Measurements from ENCODE around the gene APOL1. TPM values are rescaled to one million over a fixed set of nuclear protein-coding genes. Genes with fewer than 3 reads are reported as not detected.

APOL1 gene
- total RNA-seq, 1 experiment from 2014 or later, result 0.30 TPM

DNA sequence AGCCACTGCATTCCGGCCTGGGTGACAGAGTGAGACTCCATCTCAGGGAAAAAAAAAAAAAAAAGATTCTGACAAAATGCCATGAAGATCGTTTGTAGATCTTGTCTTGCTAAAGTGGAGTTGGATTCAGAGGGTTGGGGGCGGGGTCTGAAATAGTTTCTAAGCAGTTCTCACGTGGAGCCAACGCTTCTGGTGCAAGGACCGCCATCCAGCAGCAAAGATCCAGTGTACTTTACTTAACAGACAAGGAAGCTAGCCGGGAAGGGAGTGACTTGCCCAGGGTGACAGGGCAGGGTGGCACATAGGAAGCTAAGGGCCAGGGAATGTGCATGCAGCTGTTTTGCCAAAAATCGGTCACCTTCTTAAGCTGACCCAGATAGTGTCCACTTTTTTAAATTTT is 27.4 kb downstream of the APOL1 start:
- RAD21 ChIA-PET (ENCODE audit: low non-redundant PET in 1 of 2, low total read pairs in 2 of 2, uncharacterized antibody in 2 of 2, unreplicated experiment in 2 of 2), result interaction anchor here in 1 of 2 experiments (0.6 kb wide), 1 partner anchor 211 kb away, joined by 3 read pairs; no protein-coding TSS in a partner anchor
- Histone ChIP-seq H3K36me3 (ENCODE audit: control insufficient read depth in 1 of 2, insufficient read depth in 2 of 2, low read length in 2 of 2) (peaks cover 24 to 31% of the 10 kb centered on the region in 2 experiments; a peak in 3 of 4 replicates), H3K27ac (ENCODE audit: low read depth, low read length) (no peak overlapping the region), H4K20me1 (ENCODE audit: insufficient read depth) (no peaks in the 10 kb centered on the region), H3K9me2 (ENCODE audit: insufficient read depth) (no peaks in the 10 kb centered on the region), H2AFZ (ENCODE audit: low read depth, low read length, poor library complexity, severe bottlenecking) (no peak overlapping the region), H3K4me1 (ENCODE audit: control insufficient read depth in 1 of 2, insufficient read depth in 2 of 2, low read length in 2 of 2) (peaks cover 0 to 8% of the 10 kb centered on the region in 2 experiments; a peak in 2 of 4 replicates), H3K4me2 (ENCODE audit: low read length) (no peak overlapping the region), H3K79me2 (ENCODE audit: insufficient read depth, low read length) (no peaks in the 10 kb centered on the region), H3K4me3 (replicated peaks in 1 of 2; ENCODE audit: low read depth in 1 of 2, low read length in 2 of 2) (no peak overlapping the region), H3K9ac (ENCODE audit: low read length) (no peak overlapping the region), H3K27me3 (ENCODE audit: insufficient read depth, low read length) (no peaks in the 10 kb centered on the region), H3K9me3 (ENCODE audit: control insufficient read depth in 1 of 2, insufficient read depth in 1 of 2, low read depth in 1 of 2, low read length in 2 of 2) (no peaks in the 10 kb centered on the region)
- DNase-seq (ENCODE audit: low read depth, low spot score) (no peak), ATAC-seq (no peak)
- TF ChIP-seq EGR1 (IDR thresholded peaks at IDR 0.05; ENCODE audit: low read depth), result no peak
- TF ChIP-seq SP1 (IDR thresholded peaks at IDR 0.05; ENCODE audit: low read depth), result no peak
- no peak for TF ChIP-seq YY1 (IDR thresholded peaks at IDR 0.05; ENCODE audit: extremely low read depth, insufficient replicate concordance, low read depth, low read length)
- no peak for TF ChIP-seq EZH2 (IDR thresholded peaks at IDR 0.05)
- POLR2A ChIA-PET, result no interaction called here
- BruUV-seq (replicated peaks), result no TSS peak
- intact Hi-C loops (cut with micrococcal nuclease), result no loop called here
- CTCF ChIA-PET, result no interaction called here

DNA sequence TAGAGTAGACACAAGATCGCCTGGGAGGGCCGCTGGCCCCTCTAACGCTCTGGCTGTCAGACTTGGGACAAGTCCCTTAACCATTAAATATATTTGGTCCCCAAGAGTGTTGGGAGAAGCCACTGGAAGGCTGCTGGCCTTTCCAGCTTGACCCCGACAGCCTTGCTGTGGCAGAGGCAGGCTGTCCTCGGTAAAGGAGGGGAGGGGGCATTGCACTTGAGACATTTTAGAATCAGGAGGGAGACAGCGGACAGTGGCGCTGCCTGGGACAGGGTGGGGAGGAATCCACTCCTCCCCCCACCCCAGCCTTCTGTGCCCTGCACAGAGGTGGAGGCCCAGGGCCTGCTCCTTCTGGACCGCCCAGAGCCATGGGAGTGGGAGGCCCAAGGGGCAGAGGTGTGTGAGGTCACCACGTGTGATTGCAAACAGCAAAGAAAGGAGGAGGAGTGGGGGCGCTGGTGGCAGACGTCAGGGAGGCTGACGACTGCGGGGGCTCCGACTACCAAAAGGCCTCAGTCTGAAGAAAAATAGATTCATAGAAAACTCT is 28.9 kb downstream of the APOL1 start:
- Histone ChIP-seq H3K4me2 (ENCODE audit: low read length) (no peak overlapping the region), H3K27me3 (ENCODE audit: insufficient read depth, low read length) (no peaks in the 10 kb centered on the region), H4K20me1 (ENCODE audit: insufficient read depth) (no peaks in the 10 kb centered on the region), H2AFZ (ENCODE audit: low read depth, low read length, poor library complexity, severe bottlenecking) (no peak overlapping the region), H3K4me1 (ENCODE audit: control insufficient read depth in 1 of 2, insufficient read depth in 2 of 2, low read length in 2 of 2) (peaks cover 0 to 8% of the 10 kb centered on the region in 2 experiments; a peak in 2 of 4 replicates), H3K9me2 (ENCODE audit: insufficient read depth) (no peaks in the 10 kb centered on the region), H3K9ac (ENCODE audit: low read length) (no peak overlapping the region), H3K27ac (ENCODE audit: low read depth, low read length) (no peak overlapping the region), H3K9me3 (ENCODE audit: control insufficient read depth in 1 of 2, insufficient read depth in 1 of 2, low read depth in 1 of 2, low read length in 2 of 2) (no peaks in the 10 kb centered on the region), H3K79me2 (ENCODE audit: insufficient read depth, low read length) (no peaks in the 10 kb centered on the region), H3K36me3 (ENCODE audit: control insufficient read depth in 1 of 2, insufficient read depth in 2 of 2, low read length in 2 of 2) (peaks cover 36 to 38% of the 10 kb centered on the region in 2 experiments; a peak in 3 of 4 replicates), H3K4me3 (replicated peaks in 1 of 2; ENCODE audit: low read depth in 1 of 2, low read length in 2 of 2) (no peak overlapping the region)
- ATAC-seq, result no peak
- no TSS peak for BruUV-seq (replicated peaks)
- ChIA-PET POLR2A (no interaction called here), RAD21 (ENCODE audit: low non-redundant PET in 1 of 2, low total read pairs in 2 of 2, uncharacterized antibody in 2 of 2, unreplicated experiment in 2 of 2) (no interaction called here), CTCF (no interaction called here)
- DNase-seq (ENCODE audit: low read depth, low spot score), result no peak
- intact Hi-C loops (cut with micrococcal nuclease), result no loop called here
- TF ChIP-seq POLR2A (IDR thresholded peaks at IDR 0.05; ENCODE audit: borderline replicate concordance, extremely low read depth, insufficient read depth, insufficient read length), result no peak
- TF ChIP-seq, protein P1, sequence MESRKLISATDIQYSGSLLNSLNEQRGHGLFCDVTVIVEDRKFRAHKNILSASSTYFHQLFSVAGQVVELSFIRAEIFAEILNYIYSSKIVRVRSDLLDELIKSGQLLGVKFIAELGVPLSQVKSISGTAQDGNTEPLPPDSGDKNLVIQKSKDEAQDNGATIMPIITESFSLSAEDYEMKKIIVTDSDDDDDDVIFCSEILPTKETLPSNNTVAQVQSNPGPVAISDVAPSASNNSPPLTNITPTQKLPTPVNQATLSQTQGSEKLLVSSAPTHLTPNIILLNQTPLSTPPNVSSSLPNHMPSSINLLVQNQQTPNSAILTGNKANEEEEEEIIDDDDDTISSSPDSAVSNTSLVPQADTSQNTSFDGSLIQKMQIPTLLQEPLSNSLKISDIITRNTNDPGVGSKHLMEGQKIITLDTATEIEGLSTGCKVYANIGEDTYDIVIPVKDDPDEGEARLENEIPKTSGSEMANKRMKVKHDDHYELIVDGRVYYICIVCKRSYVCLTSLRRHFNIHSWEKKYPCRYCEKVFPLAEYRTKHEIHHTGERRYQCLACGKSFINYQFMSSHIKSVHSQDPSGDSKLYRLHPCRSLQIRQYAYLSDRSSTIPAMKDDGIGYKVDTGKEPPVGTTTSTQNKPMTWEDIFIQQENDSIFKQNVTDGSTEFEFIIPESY (IDR thresholded peaks at IDR 0.05; ENCODE audit: extremely low read depth, insufficient replicate concordance, low read length), result no peak
- TF ChIP-seq FOSL1 (IDR thresholded peaks at IDR 0.05; ENCODE audit: low read depth), result no peak
- TF ChIP-seq ELF1 (IDR thresholded peaks at IDR 0.05; ENCODE audit: borderline replicate concordance, low read depth), result no peak
- no peak for TF ChIP-seq EGR1 (IDR thresholded peaks at IDR 0.05; ENCODE audit: low read depth)
- TF ChIP-seq, protein P2, sequence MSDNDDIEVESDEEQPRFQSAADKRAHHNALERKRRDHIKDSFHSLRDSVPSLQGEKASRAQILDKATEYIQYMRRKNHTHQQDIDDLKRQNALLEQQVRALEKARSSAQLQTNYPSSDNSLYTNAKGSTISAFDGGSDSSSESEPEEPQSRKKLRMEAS (IDR thresholded peaks at IDR 0.05), result no peak
- no peak for TF ChIP-seq ZNF274 (IDR thresholded peaks at IDR 0.05; ENCODE audit: low read depth, low read length)
- no peak for TF ChIP-seq YY1 (IDR thresholded peaks at IDR 0.05; ENCODE audit: extremely low read depth, insufficient replicate concordance, low read depth, low read length)
- no peak for TF ChIP-seq CEBPB (IDR thresholded peaks at IDR 0.05; ENCODE audit: low read depth)
- TF ChIP-seq, protein P3, sequence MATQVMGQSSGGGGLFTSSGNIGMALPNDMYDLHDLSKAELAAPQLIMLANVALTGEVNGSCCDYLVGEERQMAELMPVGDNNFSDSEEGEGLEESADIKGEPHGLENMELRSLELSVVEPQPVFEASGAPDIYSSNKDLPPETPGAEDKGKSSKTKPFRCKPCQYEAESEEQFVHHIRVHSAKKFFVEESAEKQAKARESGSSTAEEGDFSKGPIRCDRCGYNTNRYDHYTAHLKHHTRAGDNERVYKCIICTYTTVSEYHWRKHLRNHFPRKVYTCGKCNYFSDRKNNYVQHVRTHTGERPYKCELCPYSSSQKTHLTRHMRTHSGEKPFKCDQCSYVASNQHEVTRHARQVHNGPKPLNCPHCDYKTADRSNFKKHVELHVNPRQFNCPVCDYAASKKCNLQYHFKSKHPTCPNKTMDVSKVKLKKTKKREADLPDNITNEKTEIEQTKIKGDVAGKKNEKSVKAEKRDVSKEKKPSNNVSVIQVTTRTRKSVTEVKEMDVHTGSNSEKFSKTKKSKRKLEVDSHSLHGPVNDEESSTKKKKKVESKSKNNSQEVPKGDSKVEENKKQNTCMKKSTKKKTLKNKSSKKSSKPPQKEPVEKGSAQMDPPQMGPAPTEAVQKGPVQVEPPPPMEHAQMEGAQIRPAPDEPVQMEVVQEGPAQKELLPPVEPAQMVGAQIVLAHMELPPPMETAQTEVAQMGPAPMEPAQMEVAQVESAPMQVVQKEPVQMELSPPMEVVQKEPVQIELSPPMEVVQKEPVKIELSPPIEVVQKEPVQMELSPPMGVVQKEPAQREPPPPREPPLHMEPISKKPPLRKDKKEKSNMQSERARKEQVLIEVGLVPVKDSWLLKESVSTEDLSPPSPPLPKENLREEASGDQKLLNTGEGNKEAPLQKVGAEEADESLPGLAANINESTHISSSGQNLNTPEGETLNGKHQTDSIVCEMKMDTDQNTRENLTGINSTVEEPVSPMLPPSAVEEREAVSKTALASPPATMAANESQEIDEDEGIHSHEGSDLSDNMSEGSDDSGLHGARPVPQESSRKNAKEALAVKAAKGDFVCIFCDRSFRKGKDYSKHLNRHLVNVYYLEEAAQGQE (IDR thresholded peaks at IDR 0.05; ENCODE audit: low read depth), result no peak
- TF ChIP-seq SIN3A (IDR thresholded peaks at IDR 0.05; ENCODE audit: low read depth), result no peak
- TF ChIP-seq, protein P4, sequence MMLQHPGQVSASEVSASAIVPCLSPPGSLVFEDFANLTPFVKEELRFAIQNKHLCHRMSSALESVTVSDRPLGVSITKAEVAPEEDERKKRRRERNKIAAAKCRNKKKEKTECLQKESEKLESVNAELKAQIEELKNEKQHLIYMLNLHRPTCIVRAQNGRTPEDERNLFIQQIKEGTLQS (IDR thresholded peaks at IDR 0.05), result no peak
- no peak for TF ChIP-seq POLR2AphosphoS5 (IDR thresholded peaks at IDR 0.05; ENCODE audit: low read depth, low read length)

Data from HCT116 (cell line).